NCI-H2107 treated with DMSO at 0.1 percent for 48 hours (cell line): ENCODE measurements around the gene CDC42EP1.
"Not testable (repeated sequence)": the region's sequence is repeated elsewhere in the genome, so short reads cannot be mapped to it uniquely, and the experiment has no call there.

Experiments
- DNase-seq: peaks from one replicate; lab custom pipeline; 2025; ENCODE audit not compliant: unreplicated experiment; lab: John Stamatoyannopoulos, UW

Gene CDC42EP1, protein sequence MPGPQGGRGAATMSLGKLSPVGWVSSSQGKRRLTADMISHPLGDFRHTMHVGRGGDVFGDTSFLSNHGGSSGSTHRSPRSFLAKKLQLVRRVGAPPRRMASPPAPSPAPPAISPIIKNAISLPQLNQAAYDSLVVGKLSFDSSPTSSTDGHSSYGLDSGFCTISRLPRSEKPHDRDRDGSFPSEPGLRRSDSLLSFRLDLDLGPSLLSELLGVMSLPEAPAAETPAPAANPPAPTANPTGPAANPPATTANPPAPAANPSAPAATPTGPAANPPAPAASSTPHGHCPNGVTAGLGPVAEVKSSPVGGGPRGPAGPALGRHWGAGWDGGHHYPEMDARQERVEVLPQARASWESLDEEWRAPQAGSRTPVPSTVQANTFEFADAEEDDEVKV

DNA sequence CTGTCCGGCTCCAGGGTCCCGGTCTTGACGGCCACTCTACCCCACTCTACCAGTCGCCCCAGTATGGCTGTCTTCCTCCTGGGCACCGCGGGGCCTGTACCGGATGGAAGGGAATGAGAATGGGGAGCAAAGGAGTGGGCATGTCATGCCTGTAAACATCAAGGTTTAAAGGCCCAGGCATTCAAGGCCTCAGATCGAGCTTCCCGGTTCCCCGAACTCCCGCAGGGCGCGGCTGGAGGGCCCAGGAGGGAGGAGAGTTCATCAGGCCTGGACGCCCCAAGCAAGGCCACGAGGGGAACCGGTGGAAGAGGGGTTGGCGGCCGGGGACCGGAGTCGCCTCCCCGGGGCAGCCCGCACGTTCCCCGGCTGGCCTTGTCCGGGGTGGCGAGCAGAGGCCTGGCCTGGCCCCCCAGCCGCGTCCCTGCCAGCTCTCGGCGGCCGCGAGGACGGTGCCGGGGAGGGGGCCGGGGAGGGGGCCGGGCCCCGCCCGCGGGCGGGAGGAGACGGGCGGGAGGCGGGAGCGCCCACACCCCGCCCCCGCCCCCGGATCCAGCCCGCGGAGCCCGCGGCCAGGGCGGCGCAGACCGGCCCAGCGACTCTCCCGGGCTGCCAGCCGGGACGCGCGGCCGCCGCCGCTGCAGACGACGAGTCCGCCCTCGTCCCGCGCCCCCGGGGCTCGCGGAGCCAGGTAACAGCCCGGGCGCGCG is at the start of gene CDC42EP1:
TSS of gene CDC42EP1 (plus strand) at position 580 of the 707 bp plus-strand sequence. CDS start 5,870 bp downstream, outside the sequence.
- no peak for DNase-seq

DNA sequence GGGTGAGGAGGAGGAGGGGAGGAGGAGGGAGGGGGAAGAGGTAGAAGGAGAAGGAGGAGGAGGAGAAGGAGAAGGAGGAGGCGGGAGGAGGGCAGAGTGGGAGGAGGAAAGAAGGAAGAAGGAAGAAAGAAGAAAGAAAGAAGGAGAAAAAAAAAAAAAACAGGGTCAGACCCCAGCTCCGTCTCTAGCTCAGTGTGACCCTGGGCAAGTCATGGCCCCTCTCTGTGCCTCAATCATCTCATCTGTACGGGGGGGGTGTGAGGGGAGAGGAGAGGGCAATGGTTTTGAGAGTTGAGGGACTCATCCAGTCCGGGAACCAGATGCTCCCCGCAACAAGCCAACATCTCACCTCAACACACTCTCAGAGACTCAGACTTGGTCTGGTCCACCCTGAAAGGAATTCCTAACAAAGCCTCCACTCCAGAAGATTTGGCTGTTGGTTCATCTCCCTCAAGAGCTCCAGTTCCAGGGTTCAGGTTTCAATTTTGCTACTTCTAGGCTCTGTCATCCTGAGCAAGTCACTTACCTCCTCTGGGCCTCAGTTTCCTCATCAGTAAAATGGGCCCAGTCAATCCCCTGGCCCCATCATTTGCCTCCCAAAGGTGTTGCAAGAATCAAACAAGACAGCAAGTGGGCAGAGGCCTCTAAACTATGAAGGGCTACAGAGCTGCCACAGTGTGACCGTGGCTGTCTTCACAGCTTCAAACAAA is 48.7 kb upstream of the CDC42EP1 start:
- no peak for DNase-seq

DNA sequence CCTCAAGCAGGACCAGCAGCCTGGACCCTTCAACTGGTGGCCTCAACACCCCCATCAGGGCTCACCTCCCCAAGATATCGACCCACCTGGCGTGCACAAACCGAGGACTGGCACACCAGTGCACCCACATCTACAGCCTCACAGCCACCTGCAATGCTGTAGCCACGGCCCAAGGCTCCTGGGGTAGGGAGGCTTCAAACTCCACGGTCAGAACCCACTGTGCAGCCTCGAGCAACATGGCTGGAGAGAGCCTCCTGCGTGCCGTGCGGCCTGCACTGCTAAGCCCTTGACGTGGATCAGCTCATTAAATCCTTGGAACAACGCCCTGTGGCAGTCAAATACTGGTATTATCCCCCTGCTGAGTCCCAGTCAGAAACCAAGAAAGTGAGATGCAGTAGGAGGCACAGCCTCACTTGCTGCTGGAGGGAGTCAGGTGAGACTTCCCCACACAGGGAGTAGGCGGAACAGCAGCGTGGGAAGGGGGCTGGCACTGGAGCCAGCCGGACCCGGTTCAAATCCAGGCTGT is 45.7 kb upstream of the CDC42EP1 start:
- no peak for DNase-seq

DNA sequence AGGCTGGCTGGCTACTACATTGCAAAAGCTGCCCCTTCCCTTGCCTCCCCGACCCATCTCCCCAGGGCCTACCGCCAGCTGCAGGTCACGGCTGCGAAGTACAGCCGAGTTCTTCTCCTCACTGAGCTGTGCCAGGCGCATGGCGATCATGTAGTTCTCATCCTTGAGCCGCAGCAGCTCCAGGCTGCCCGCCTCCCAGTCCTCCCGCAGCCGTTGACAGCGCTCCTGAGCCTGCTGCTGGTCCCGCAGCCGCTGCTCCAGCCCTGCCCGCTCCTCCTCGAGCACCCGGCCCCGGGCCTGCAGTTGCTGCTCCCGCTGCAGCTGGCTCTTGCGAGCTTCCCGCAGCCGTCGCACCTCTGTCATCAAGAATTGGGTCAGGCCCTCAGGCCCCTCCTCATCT is 44.4 kb upstream of the CDC42EP1 start:
- DNase-seq: no peak

DNA sequence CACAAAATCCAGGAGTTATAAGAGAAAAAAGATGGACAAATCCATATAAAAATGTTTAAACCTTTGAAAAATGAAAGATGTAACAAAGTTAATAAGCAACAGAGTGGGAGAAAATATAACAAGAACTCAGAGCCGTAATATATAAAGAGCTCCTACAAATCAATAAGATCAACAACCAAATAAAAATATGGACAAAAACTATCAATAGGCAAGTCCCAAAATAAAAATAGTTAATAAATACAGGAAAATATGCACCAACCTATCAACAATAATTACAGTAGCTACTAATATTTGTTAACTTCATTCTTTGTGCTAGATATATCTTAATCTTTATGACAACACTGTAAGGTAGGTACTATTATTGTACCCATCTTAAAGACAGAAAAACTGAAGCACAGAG is 43.8 kb upstream of the CDC42EP1 start:
- no peak for DNase-seq

DNA sequence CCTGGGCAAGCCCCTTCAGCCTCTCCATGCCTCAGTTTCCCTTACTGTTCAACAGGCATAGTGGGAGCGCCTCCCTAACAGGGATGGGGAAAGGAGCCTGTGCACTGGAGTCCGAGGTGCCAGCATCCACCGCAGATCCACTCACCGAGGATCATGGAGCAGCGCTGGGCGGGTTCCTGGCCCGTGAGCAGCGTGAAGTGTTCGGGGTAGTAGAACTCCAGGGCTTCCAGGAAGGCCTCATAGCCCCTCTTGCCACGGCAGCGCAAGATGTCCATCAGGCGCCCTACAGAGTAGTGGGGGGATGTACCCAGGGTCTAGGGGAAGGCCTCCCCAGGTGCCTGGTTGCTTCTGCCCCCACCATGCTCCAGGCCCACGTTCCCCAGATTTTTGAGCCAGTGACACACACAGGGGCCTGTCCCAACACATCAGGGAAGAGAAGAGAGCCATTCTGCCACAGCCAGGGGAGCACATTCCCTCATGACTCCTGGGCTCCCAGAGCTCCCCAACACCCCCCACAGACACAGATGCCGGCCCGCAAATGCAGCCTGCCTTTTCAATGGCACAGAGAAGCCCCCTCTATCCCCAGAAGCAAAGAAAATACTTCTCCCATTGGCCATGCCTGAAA is 42.3 kb upstream of the CDC42EP1 start:
- DNase-seq: no peak

DNA sequence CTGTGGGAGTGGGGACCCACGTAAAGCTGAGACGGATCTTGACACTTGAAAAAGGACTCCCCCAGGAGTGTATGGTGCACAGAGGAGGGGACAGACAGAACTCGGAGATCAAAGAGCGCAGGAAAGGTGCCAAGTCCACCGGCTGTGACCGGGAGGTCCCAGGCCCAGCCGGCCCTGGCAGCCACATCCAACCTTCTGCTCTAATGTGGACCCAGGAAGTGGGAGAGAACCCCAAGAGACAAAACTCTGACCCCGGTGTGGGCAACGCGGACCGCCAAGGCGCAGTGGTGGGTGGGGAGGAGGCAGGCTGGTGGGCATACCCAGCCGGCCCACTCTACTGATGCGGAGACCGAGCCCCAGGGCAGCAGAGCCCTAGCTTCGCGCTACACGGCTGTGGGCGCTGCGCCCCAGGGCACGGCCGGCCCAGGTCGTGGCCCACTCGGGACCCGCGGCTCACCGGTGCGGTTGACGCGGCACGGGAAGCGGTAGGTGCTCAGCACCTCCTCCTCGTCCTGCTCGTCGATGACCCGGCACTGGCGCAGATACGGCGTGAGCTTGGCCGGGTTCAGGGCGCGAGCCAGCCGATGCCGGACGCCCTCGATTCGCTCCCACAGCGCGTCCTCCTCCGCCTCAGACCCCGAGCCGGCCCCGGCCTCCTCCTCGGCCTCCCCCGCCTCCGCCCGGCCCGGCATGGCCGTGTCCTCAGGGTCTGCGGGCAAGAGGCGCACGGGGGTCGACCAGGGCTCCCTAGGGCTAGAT is 41.6 kb upstream of the CDC42EP1 start:
- no peak for DNase-seq

DNA sequence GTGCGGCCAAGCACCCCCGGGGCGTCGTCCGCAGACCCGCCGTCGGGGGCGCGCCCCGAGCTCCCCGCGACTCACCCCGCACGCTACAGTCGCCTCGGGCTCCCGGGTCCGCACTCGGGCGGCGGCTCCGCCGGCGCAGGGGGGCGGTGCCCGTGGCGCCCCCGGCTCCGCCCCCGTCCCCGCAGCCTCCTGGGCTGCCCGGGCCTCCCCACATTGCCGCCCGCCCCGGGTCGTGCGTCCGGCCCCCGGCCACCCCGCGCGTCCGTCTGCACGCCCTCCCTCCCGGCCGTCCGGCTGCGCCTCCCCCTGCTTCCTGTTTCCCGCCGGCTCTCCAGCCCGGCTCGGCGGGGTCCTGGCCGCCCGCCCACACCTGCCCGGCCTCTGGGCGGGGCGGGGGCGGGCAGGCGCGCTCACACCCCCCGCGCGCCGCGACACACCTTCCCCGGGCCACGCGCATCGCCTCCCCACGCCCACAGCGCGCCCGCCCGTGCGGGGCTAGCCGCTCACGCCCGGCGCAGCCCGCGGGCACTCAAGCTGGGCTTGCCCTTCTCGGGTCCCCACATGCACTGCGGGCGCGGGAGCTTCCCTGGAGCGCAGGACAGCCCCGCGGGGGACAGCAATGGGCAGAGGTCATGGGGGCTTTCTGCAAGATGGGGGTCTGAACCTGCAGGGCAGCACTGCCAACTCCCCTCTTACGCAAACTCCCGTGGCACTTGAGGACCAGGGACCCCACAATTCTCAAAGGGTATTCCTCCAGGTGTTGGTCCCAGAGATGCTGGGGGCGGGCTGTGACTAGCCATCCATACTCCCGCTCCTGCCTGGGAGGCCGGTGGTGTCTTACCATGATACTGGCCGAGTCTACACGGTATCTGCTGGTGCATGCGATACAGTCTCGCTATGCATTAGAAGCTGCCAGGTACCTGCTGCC is 40.7 kb upstream of the CDC42EP1 start, which contains the start of gene CARD10:
TSS of gene CARD10 (minus strand) at position 148 of the 928 bp plus-strand sequence. CDS start 215 bp downstream, outside the sequence.
- DNase-seq: no peak

DNA sequence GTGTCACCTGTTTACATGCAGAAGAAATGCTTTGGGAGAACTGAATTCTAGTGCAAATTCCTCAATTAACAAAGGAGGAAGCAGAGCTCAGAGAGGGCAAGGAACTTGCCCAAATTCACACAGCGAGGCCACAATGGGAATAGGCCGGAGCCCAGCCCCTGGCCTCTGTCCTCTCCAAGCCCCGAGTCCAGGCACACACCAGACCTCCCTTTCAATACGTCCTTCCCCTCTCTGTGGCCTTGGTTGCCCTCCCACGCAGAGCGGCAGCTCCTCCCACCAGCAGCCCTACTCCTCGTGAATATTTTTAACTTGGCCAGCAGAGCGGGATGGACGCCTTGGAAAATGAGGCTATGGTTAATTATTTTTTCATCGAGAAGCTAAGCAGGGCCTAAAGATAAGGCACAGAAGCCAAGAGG is 39.5 kb upstream of the CDC42EP1 start:
- DNase-seq: no peak

DNA sequence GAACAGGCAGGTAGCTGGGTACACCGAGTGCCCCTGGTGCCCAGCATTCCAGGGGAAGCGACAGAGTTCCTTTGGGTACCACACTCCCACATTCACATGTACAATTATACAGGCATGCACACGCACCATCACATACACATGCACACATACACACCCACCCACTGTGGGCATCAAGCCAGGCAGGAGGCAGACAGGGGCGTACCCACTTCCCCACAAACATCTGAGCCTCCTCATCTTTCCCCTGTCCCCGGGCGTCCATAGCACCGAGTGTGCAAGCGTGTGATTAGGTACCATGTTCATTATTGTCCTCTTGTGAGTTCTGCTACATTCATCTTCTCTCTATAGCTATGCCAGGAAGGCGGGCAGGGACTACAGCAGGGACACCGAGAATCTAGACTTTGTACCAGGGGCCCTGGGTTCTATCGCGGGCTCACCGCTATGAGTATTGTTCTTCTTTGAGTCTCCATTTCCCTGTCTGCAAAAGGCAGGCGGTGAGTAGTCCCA is 39.0 kb upstream of the CDC42EP1 start:
- no peak for DNase-seq

DNA sequence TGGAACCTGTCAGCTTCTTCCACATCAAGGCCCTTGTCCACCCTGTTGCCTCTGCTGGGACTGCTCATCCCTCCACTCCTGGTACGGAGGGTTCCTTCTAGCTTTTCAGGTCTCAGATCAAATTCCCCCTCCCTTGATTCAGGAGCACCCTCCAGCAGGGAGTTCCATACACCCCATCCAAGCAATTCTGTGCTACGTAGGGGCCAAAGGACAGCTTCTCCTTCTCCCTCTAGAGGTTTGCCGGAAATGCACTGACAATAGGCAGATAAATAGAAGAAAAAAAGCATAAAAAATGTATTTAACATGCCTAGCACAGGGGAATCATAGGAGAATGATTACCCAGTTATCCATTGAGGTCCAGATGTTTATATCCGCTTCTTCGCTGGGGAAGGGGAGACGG is 37.8 kb upstream of the CDC42EP1 start:
- no peak for DNase-seq

DNA sequence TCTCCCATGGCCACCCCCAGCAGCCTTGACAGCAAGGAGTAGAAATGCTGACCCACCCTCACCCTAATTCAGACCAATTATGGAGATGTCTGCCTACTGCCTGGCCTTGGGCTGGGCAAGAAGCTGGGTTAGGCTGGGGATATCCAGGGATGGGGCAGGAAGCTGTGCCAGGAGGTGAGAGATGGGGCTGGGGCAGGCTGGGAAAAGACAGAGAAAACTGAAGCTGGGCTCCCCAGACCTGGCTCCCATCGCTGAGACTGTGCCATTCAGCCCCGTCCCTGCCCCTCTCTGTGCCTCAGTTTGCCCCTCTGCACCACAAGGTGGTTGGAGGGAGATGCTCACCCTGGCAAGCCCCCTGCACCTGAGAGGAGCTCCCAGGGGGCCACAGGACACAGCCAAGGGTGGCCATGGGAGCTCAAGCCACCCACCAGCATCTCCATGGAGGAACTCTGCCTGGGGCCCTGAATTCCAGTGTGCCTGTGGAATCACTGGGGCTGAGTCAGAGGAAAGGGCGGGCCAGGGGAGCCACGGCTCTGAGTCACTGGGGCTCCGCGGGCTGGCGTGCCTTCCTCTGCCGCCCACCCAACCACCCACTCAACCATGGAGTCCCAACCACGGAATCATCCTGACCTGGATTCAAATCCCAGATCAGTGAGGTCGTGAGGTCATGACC is 35.1 kb upstream of the CDC42EP1 start:
- no peak for DNase-seq

DNA sequence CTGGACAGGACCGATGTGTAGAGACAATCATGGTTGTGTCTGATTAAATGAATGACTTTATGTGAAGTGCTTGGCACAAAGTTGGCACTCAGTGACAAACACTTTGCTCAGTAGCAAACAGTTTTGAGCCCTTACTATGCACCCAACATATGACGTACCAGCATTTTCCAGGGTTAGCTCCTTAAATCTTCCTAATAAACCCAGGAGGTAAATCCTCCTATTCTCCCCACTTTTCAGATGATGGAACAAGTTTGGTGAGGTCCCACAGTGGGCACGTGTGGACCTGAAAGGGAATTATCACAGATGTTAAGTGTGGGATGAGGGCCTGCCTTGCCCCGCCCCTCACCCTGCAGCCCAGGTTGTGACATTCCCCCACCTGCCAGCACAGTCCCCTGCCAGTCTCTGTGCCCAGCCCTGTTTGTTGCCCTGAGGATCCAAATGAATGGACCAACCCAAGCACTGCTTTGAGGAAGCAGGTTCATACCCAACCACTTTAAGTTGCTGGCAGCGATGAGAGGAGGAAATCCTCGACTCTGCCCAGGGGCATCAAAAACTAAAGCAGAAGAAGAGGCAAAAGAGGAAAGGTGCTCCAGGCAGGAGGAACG is 34.4 kb upstream of the CDC42EP1 start:
- DNase-seq: no peak

DNA sequence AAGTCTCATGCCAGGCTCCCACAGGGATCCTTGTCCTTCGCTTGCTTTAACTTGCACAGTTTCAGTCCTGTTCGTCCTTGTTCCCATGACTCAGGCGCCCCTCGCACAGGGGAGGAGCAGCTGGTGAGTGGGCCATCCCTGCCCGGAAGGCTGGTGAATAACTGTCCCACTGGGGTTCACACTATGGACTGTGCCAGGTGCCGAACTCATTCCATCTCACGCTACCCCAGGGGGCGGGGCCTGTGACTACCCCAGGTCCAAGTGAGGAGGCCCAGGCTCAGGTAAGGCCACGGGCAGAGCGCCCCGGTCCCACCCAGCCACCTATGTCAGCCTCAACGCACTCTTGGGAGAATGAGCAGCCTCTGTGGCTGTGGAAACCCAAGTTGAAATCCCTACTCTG is 33.9 kb upstream of the CDC42EP1 start:
- DNase-seq: no peak

DNA sequence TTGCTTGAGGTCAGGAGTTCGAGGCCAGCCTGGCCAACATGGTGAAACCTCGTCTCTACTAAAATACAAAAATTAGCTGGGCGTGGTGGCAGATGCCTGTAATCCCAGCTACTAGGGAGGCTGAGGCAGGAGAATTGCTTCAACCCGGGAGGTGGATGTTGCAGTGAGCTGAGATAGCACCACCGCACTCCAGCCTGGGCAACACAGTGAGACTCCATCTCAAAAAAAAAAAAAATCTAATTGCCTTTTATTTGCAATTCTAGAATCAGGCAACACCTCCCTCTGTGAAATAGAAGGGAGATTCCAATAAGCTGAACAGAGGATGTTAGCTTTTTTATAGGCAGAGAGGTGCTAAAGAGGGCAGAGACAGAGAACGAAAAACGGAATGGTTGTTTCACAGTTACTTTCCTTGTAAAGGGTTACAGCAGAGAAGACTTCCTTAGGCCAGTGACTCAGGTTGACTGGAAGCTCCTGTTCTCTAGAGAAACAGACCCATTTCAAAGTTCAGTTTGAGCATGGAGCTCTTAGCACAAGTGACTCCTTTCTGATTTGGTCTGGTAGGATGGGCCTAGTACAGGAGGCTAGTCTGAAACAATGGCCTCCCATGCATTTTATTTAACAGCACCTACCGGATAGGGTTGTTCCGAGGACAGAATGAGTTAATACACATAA is 33.1 kb upstream of the CDC42EP1 start:
- not testable (repeated sequence) for DNase-seq

DNA sequence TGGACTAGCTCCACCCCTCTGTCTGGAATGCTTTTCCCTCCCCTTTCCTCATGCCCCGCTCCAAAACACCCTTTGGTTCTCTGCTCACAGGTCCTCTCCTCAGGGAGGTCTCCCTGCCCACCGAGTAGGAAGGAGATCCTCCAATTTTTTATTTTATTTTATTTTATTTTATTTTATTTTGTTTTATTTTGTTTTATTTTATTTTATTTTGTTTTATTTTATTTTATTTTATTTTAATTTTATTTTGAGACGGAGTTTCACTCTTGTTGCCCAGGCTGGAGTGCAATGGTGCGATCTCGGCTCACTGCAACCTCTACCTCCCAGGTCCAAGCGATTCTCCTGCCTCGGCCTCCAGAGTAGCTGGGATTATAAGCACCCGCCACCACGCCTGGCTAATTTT is 32.3 kb upstream of the CDC42EP1 start:
- DNase-seq: not testable (repeated sequence)

DNA sequence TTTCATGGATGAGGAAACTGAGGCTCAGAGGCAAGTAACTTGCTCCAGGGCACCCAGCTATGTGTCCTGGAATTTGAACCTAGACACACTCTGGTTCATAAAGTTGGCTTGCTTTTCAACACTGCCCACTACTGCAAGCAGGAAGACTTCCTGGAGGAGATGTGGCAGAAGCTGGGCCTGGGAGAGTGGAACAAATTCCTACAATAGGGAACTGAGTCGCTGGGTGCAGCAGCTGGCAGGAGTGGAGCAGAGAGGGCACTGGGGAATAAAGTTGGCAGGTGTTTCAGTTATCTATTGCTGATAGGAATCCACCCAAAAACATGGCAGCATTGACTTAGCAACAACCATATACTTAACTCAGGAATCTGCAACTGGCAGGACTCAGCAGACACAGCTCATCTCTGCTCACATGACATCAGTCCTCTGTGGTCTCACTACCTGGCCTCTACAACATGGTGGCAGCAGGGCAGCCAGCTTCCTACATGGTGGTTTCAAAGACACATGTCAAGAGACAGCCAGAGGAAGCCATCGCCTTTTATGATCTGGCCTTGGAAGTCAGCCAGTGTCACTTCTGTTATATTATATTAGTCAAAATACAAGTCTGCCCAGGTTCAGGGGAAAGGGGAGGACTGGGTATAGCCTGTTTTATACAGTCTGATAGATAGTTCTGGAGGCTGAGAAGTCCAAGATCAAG is 30.5 kb upstream of the CDC42EP1 start:
- DNase-seq: peak; percentile 14
